GM12874 (cell line): ENCODE data around the gene BACE2.

Experiments used
- TF ChIP-seq, protein P1 (sequence below): IDR thresholded peaks from 2 replicates; pipeline ENCODE4 v1.5.1; 2011; ENCODE audit warnings: low read depth, mild to moderate bottlenecking, control low read depth, low read length, moderate library complexity; ENCODE audit not compliant: insufficient read depth

Gene BACE2

DNA sequence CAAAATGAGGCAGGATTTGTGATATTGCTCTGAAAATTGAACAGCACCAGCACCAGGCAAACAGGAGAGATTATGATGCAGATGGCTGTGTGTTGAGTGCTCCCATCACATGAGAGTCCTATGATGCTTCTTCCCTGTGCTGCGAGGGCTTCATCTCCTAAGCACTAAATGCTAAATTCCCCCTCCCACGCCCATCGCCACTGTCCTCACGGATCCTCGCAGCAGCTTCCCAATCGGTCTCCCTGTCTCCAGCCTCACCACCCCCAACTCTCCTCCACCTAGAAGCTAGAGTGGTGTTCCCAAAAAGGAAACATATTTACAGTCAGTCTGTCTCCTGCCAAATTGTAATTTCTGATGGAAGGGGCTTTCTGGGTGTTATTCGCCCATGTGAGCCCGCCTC lies 4.9 kb upstream of the BACE2 start:
- TF ChIP-seq, protein P1, sequence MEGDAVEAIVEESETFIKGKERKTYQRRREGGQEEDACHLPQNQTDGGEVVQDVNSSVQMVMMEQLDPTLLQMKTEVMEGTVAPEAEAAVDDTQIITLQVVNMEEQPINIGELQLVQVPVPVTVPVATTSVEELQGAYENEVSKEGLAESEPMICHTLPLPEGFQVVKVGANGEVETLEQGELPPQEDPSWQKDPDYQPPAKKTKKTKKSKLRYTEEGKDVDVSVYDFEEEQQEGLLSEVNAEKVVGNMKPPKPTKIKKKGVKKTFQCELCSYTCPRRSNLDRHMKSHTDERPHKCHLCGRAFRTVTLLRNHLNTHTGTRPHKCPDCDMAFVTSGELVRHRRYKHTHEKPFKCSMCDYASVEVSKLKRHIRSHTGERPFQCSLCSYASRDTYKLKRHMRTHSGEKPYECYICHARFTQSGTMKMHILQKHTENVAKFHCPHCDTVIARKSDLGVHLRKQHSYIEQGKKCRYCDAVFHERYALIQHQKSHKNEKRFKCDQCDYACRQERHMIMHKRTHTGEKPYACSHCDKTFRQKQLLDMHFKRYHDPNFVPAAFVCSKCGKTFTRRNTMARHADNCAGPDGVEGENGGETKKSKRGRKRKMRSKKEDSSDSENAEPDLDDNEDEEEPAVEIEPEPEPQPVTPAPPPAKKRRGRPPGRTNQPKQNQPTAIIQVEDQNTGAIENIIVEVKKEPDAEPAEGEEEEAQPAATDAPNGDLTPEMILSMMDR = no peak

DNA sequence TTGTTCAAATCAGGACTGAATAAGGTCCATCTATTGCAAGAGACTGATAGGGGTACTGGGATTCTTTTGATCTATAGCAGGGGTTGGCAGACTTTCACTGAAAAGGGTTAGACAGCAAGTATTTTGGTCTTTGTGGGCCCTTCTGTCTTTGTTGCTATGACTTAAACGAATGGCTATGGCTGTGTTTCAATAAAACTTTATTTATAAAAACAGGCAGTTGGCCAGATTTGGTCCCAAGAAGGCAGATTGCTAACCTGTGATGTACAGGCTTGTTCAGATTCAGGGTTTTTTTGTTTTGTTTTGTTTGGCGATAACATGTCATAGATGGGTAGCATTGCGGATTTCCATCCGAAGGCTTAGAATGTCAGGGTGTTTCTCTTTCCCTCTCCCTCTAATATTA lies 3.9 kb upstream of the BACE2 start:
- TF ChIP-seq, protein P1 = no peak

GRCh38 chr21:41164981-41165655 lies 2.8 kb upstream of the BACE2 start:
- TF ChIP-seq, protein P1 = no peak

DNA sequence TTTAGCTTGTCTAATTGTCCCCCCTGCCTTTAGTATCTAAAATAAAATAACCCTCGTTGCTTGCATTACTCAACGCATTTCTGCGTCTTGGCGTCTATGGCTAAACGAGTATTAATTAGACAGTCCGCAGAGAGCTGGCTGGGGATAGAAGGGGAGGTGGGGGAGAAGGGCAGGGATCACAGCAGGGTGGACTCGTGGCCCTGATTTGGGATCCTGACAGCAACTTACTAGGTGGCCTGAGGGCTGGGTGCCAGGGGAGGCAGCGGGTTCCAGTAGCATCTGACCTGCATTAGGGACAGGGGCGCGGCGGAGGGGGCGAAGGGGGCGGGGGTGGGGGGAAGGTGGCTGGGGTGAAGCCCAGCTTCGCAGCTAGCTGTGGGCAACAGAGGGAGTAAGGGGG lies 1.1 kb upstream of the BACE2 start:
- TF ChIP-seq, protein P1 = no peak

DNA sequence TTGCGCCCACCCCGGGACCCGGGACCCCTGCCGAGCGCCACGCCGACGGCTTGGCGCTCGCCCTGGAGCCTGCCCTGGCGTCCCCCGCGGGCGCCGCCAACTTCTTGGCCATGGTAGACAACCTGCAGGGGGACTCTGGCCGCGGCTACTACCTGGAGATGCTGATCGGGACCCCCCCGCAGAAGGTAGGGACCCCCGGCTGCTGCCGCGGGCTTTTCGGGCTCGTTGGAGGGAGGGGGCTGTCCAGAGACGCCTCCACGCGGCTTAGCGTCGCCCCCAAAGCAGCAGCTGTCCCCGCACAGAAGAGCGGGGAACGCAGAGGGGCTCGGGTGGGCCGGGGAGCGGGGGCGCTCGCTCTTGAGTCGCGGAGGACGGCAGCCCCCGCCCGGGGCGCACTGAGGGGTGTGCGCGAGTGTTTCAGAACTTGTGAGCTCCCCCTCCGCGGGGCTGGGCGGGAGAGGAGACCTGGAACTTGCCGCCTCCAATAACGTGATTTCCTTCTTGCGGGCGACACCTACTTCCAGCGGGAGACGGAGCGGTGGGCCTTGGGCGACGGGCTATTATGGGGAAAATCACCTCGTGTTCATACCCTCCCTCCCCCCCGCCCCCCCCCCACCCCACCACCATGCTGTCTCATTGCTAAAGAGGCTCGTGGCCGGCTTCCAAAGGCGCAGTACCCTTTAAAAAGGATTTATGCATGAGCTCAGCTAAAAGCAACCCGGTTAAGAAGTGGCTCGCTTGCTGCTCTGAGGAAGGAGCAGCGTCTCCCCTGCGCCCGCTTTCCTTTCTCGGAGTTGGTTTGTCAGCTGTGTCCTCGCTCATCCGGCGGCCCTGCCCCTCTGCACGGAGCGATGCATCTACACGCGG lies 664 bp downstream of the BACE2 start:
- TF ChIP-seq, protein P1 = no peak

GRCh38 chr21:41169258-41169576 lies 1.3 kb downstream of the BACE2 start:
- TF ChIP-seq, protein P1 = no peak

GRCh38 chr21:41169701-41170100 lies 1.7 kb downstream of the BACE2 start:
- TF ChIP-seq, protein P1 = no peak
